ENCODE results near the gene CSF1.

GRCh38 chr1:109878531-109879104 lies 32.0 kb upstream of the CSF1 start:
- TF ChIP-seq, protein P1, sequence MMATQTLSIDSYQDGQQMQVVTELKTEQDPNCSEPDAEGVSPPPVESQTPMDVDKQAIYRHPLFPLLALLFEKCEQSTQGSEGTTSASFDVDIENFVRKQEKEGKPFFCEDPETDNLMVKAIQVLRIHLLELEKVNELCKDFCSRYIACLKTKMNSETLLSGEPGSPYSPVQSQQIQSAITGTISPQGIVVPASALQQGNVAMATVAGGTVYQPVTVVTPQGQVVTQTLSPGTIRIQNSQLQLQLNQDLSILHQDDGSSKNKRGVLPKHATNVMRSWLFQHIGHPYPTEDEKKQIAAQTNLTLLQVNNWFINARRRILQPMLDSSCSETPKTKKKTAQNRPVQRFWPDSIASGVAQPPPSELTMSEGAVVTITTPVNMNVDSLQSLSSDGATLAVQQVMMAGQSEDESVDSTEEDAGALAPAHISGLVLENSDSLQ (IDR thresholded peaks at IDR 0.05), result no peak
- TF ChIP-seq TARDBP (IDR thresholded peaks at IDR 0.05) (no peak), FOXM1 (IDR thresholded peaks at IDR 0.05; ENCODE audit: borderline replicate concordance) (no peak), FOXK2 (IDR thresholded peaks at IDR 0.05) (no peak), FOXA1 (IDR thresholded peaks at IDR 0.05) (no peak), ELF4 (IDR thresholded peaks at IDR 0.05) (no peak), CTBP1 (IDR thresholded peaks at IDR 0.05; ENCODE audit: borderline replicate concordance) (no peak), SP1 (IDR thresholded peaks at IDR 0.05) (no peak), SUZ12 (IDR thresholded peaks at IDR 0.05) (no peak), ZNF384 (IDR thresholded peaks at IDR 0.05) (no peak), ARNT (IDR thresholded peaks at IDR 0.05) (no peak), BHLHE40 (IDR thresholded peaks at IDR 0.05; ENCODE audit: borderline replicate concordance) (no peak), LEF1 (IDR thresholded peaks at IDR 0.05; ENCODE audit: borderline replicate concordance) (no peak), NFRKB (IDR thresholded peaks at IDR 0.05) (no peak)
